Left lung (tissue), 10 donors: ENCODE data around the gene LRRC55. TPM values are rescaled to one million over a fixed set of nuclear protein-coding genes. Genes with fewer than 3 reads are reported as not detected.
"Not testable (repeated sequence)": the region's sequence is repeated elsewhere in the genome, so short reads cannot be mapped to it uniquely, and the experiment has no call there.

Experiments used
- ATAC-seq: fragments of 200-7000 bp; cut with Tn5 transposase; one replicate; pipeline ENCODE4 v1.9.1; 2020; ENCODE audit warnings: moderate library complexity
- DNase-seq, 4 donors: peaks; one replicate each; pipeline ENCODE4 v3.0.0-alpha.2; 2013 to 2020
- H3K27ac ChIP-seq, 2 donors: fragments of 200-600 bp; sonication (generic) in 1 of 2; one replicate each; pipeline versions ENCODE4 v1.5.0 to v1.8.0; 2020 to 2021
- H3K27me3 ChIP-seq, 2 donors: fragments of 200-600 bp; sonication (generic) in 1 of 2; one replicate each; pipeline versions ENCODE4 v1.5.0 to v1.8.0; 2020 to 2021
- H3K36me3 ChIP-seq, 2 donors: fragments of 200-600 bp; sonication (generic) in 1 of 2; one replicate each; pipeline versions ENCODE4 v1.5.0 to v1.8.0; 2020 to 2021
- H3K4me1 ChIP-seq, 2 donors: fragments of 200-600 bp; one replicate each; pipeline ENCODE4 v1.8.0; 2021
- H3K4me3 ChIP-seq, 2 donors: fragments of 200-600 bp; sonication (generic) in 1 of 2; one replicate each; pipeline versions ENCODE4 v1.5.0 to v1.8.0; 2020 to 2021; ENCODE audit warnings: mild to moderate bottlenecking in 1 of 2
- H3K9me3 ChIP-seq, 2 donors: fragments of 200-600 bp; sonication (generic) in 1 of 2; one replicate each; pipeline versions ENCODE4 v1.5.0 to v1.8.0; 2020 to 2021
- intact Hi-C, 2 donors: fragments of 100-400 bp; cut with DNase I; formaldehyde crosslinking; loops; one replicate each; pipeline versions ENCODE4 v1.11.2 to v1.14.2; 2022
- polyA plus RNA-seq, 6 donors: library from polyadenylated mRNA; unstranded; fragments of 120-200 nt; gene quantifications; one replicate each; pipeline ENCODE4 v1.2.1, GENCODE V29; 2013; ENCODE audit not compliant: insufficient read length in 6 of 6
- total RNA-seq, 2 donors: library from RNA; stranded (reverse); fragmentation: NEBNext Ultra II Directional; extraction: Animal tissue kit (Norgen Biotek cat#: 25700); gene quantifications; one replicate each; pipeline ENCODE4 v1.2.1, GENCODE V29; 2021
- TF ChIP-seq, protein P1 (sequence below), 2 donors: fragments of 200-600 bp; sonication (generic) in 1 of 2; IDR thresholded peaks; one replicate each; pipeline versions ENCODE4 v1.5.0 to v1.8.0; 2021; ENCODE audit warnings: antibody characterized with exemption in 2 of 2
- donor health status: DM: no; HTN: yes; CAD: no.
- donor health status: DM: no; HTN: no; CAD: no.

LRRC55 gene
- total and polyA plus RNA-seq, 8 donors, result 0.05 to 3.9 (median 2.8) TPM

- Histone ChIP-seq H3K27me3 (no peaks in the 10 kb centered on the region), H3K27ac (no peak overlapping the region), H3K36me3 (no peaks in the 10 kb centered on the region), H3K9me3 (no peaks in the 10 kb centered on the region), H3K4me1 (no peaks in the 10 kb centered on the region), H3K4me3 (no peak overlapping the region)
- intact Hi-C loops, result no loop called here
- DNase-seq (no peak), ATAC-seq (no peak)
- TF ChIP-seq, protein P1, sequence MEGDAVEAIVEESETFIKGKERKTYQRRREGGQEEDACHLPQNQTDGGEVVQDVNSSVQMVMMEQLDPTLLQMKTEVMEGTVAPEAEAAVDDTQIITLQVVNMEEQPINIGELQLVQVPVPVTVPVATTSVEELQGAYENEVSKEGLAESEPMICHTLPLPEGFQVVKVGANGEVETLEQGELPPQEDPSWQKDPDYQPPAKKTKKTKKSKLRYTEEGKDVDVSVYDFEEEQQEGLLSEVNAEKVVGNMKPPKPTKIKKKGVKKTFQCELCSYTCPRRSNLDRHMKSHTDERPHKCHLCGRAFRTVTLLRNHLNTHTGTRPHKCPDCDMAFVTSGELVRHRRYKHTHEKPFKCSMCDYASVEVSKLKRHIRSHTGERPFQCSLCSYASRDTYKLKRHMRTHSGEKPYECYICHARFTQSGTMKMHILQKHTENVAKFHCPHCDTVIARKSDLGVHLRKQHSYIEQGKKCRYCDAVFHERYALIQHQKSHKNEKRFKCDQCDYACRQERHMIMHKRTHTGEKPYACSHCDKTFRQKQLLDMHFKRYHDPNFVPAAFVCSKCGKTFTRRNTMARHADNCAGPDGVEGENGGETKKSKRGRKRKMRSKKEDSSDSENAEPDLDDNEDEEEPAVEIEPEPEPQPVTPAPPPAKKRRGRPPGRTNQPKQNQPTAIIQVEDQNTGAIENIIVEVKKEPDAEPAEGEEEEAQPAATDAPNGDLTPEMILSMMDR (IDR thresholded peaks at IDR 0.05), result no peak
These were observed 17.4 kb upstream of the LRRC55 start for GRCh38 chr11:57164317-57164716.

- no peak for ATAC-seq
- TF ChIP-seq, protein P1 (IDR thresholded peaks at IDR 0.05), result no peak
- intact Hi-C loops, result no loop called here
These were observed 14.5 kb upstream of the LRRC55 start for GRCh38 chr11:57167125-57167846.

GRCh38 chr11:57169732-57170313 lies 11.9 kb upstream of the LRRC55 start:
- not testable (repeated sequence) for ATAC-seq, DNase-seq

More at GRCh38 chr11:57167125-57167846, 14.5 kb upstream of the LRRC55 start:
- DNase-seq, result no peak
- no peaks in the 10 kb centered on the region for H3K9me3 ChIP-seq
- no peaks in the 10 kb centered on the region for H3K27me3 ChIP-seq
- no peaks in the 10 kb centered on the region for H3K4me1 ChIP-seq
- H3K4me3 ChIP-seq, result no peak overlapping the region
- H3K36me3 ChIP-seq, result no peaks in the 10 kb centered on the region
- H3K27ac ChIP-seq, result no peak overlapping the region

GRCh38 chr11:57172031-57172430 lies 9.7 kb upstream of the LRRC55 start:
- no peaks in the 10 kb centered on the region for H3K27me3 ChIP-seq
- H3K36me3 ChIP-seq, result no peaks in the 10 kb centered on the region
- TF ChIP-seq, protein P1 (IDR thresholded peaks at IDR 0.05), result no peak
- intact Hi-C loops, result no loop called here
- H3K4me1 ChIP-seq, result no peaks in the 10 kb centered on the region
- H3K4me3 ChIP-seq, result no peak overlapping the region
- DNase-seq, result no peak
- H3K27ac ChIP-seq, result no peak overlapping the region
- H3K9me3 ChIP-seq, result no peaks in the 10 kb centered on the region
- no peak for ATAC-seq

More at GRCh38 chr11:57169732-57170313, 11.9 kb upstream of the LRRC55 start:
- H3K4me3 ChIP-seq, H3K9me3 ChIP-seq, H3K27ac ChIP-seq, H3K4me1 ChIP-seq, H3K27me3 ChIP-seq, H3K36me3 ChIP-seq, intact Hi-C loops: not testable (repeated sequence)

- DNase-seq (no peak), ATAC-seq (no peak)
- TF ChIP-seq, protein P1 (IDR thresholded peaks at IDR 0.05), result no peak
- Histone ChIP-seq H3K4me1 (no peaks in the 10 kb centered on the region), H3K36me3 (no peaks in the 10 kb centered on the region), H3K9me3 (no peaks in the 10 kb centered on the region), H3K27ac (no peak overlapping the region), H3K4me3 (no peak overlapping the region), H3K27me3 (peaks cover 0 to 7% of the 10 kb centered on the region in 2 donors)
- intact Hi-C loops, result no loop called here
These were observed 7.1 kb upstream of the LRRC55 start for GRCh38 chr11:57174656-57175055.
